Adipose tissue (tissue), 3 donors: ENCODE measurements around the gene COL1A2. TPM values are rescaled to one million over a fixed set of nuclear protein-coding genes. Genes with fewer than 3 reads are reported as not detected.

Source experiments
- H3K27ac ChIP-seq: one replicate; pipeline ENCODE4 v1.5.1; 2013; ENCODE audit warnings: low read depth, low read length
- WGBS, 3 donors: extraction: QIAGEN DNeasy Blood & Tissue Kit; methylation state at CpG; one replicate each; pipeline ENCODE4 v1.1.7; 2013; 5-methylcytosine and 5-hydroxymethylcytosine counted together
- polyA plus RNA-seq, 3 donors: library from polyadenylated mRNA; stranded (reverse); fragments of 200-250 nt; gene quantifications; one replicate each; pipeline ENCODE4 v1.2.3, GENCODE V29; 2013
- donor health status: healthy with polysubstance abuse.
- donor health status: Bipolar disorder and iron deficiency.
- donor health status: healthy.

The COL1A2 gene
- polyA plus RNA-seq, 3 donors: 42.3 to 486 (median 167) TPM

- 11 to 48% (median 27%) methylated on average over 3 of the region's 3 CpGs for WGBS, 3 donors
- H3K27ac ChIP-seq: no peak overlapping the region
These were observed 16.3 kb upstream of the COL1A2 start for GRCh38 chr7:94378356-94378755.

GRCh38 chr7:94380264-94380663, 14.4 kb upstream of the COL1A2 start:
- H3K27ac ChIP-seq: no peak overlapping the region

- WGBS, 3 donors: 72 to 89% (median 74%) methylated on average over 3 of the region's 3 CpGs
- H3K27ac ChIP-seq: no peak overlapping the region
These were observed 12.6 kb upstream of the COL1A2 start for GRCh38 chr7:94382132-94382531.

GRCh38 chr7:94382746-94383145, 11.9 kb upstream of the COL1A2 start:
- H3K27ac ChIP-seq: no peak overlapping the region
- 85 to 89% (median 88%) methylated on average over 1 of the region's 1 CpG for WGBS, 3 donors

DNA sequence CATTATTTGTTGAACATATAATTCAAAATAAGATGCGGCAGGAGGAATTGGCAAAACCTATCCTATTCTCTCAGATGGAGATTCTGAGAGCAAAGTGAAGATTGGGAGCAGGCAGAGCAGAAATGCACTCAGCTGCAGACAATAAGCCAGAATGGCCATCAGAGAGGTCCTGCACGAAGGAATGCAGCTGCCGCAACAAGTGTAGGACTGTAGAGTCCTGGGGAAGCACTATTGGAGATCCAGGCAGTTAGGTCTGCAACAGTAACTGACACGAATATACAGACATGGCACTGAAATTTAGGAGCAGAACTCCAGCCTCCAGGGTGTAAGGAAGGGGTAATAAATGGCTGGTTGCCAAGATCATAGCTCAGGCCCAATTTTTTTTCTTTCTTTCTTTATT, 10.4 kb upstream of the COL1A2 start:
- 88 to 93% (median 88%) methylated on average over 4 of the region's 4 CpGs for WGBS, 3 donors
- H3K27ac ChIP-seq: no peak overlapping the region

DNA sequence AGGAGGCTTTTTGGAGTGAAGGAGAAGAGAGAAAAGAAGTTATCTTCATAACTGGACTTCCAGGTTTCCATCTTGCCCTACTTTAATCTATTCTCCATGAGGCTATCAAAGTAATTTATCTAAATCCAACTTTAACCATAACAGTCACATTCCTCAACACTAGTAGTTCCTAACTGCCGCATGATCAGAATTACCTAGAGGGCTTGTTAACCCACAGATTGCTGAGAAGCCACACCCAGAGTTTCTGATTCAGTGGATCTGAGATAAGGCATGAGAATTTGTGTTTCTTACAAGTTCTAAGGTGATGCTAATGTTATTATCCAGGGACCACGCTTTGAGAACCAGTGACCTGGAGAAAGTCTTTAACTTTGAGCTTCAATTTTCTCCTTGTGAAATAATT, 8.3 kb upstream of the COL1A2 start:
- no peak overlapping the region for H3K27ac ChIP-seq

DNA sequence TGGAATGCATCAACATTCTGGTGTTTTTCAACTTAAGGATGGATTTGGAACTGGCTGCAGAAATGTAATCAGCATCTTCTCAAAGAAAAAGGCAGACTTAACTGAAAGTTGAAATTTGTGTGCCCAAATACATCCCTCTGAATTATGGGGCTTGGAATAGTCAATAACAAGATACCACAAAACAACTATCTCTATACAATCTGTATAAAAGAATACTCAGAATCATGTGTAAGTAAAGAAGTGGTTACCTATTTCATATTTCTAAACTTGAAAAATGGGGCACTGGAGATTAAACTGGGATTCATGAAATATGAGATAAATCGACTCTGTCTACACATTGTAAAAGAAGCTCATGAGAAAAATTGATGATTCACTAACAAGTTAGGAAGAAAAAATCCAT, 6.2 kb upstream of the COL1A2 start:
- no peak overlapping the region for H3K27ac ChIP-seq

More for the DNA sequence above, 8.3 kb upstream of the COL1A2 start:
- WGBS, 3 donors: 88 to 95% (median 90%) methylated on average over 2 of the region's 2 CpGs

DNA sequence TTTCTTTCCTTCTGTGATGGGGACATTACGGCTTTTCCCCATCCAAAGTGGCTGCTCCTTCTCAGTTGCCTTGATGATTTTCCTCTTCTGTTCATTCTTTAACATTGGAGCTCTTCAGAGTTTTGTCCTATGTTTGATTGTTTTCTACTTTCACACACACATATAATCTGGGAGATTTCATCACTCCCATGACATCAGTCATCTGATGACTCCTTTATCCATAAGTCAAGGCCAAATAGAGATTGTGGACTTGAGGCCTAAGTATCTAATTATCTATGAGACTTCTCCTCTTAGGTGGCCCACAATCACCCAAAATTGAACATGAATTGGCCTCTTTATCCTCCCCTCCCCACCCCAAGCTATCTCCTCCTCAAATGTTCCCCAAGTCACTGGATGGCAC, 5.3 kb upstream of the COL1A2 start:
- WGBS, 3 donors: 93 to 96% (median 95%) methylated on average over 1 of the region's 1 CpG
- no peak overlapping the region for H3K27ac ChIP-seq

More for the DNA sequence above, 6.2 kb upstream of the COL1A2 start:
- WGBS, 3 donors: 67 to 77% (median 70%) methylated on average over 1 of the region's 1 CpG

DNA sequence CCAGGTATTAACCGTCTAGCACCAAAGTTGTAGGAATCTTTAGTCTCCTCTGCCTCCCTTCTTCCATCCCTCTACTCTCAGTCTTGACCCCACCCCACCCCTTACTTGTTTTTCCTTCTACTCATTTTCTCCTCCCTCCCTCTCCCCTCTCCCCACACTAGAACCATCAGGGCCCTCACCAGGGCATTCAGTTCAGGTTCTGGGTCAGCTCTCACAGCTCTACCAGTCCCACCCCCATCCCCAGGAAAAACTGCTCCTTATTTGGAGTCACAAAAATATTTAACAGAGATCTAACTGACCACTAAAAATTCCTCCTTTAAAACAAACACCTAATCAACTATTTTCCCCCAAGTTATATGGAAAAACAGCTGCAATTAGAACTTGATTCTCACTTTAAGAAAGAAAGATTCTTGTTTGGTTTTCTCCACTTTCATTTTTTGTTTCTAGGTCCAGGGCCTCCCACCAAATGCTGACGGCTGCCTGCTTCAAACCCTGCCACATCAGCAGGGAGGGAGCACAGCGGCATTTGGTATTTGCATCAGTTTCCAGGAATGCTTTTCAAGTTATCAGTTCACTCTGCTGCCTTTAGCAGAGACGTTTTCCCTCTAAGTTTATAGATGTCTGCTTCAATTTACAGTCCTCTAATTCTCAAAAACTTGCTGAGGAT, 2.8 kb upstream of the COL1A2 start:
- H3K27ac ChIP-seq: peak overlapping the region; percentile 29
- WGBS, 3 donors: 20 to 73% (median 50%) methylated on average over 4 of the region's 4 CpGs

DNA sequence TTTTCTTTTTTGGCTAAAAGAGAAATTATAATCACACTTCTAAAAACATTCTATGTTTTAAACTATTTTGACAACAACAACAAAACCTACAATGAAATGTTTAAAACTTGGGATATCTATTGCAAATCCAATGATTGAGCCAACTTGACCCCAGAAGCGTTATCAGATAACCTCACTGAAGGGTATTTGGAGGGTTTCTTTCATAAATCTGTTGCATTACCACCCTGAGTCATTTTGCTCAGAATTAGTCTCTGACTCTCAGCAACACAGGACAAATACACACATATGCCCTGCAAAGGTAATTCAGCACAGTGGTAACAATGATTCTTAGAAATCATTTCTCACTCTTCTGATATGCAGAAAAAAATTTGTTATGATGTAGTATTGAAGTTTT, 2.3 kb upstream of the COL1A2 start:
- H3K27ac ChIP-seq: no peak overlapping the region
- 57 to 86% (median 58%) methylated on average over 1 of the region's 1 CpG for WGBS, 3 donors

DNA sequence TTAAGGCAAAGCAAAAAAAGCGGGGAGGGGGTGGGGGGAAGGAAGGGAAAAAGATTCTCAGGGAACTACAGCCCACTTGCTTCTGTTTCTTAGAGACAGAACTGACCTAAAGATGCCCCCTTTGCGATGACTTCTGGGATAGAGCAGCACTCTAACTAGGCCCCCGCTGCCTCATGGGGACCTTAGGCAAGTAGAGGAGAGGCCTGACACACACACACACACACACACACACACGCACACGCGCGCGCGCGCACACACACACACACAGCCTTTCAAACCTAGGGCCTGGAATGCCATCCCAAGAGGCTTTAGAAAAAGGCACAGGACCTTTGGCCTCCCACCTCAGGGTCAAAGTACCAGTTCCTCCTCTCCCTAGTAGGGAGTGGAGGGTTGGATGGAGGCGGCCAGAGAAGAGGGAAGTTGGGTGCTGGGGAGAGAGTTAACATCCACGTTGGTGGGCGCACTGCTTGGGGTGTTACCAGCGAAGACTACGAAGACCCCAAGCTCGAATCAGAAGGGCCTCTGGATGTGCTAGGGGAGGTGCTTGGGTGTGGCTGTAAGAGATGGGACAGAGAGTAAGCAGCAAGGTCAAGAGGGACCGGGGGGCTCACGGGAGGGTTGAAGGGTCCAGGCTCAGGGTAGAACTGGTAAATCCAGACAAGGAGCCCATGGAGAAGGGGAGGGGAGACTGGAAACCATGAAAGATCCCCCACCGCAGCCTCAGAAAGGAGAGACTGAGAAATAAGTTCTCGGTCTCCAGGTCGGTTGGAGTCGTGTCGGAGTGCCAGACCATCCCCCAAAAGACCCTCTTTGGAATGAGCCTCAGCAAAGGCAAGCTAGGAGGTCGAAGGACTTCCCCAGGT, 1.2 kb upstream of the COL1A2 start:
- WGBS, 3 donors: 52 to 70% (median 55%) methylated on average over 24 of the region's 24 CpGs

DNA sequence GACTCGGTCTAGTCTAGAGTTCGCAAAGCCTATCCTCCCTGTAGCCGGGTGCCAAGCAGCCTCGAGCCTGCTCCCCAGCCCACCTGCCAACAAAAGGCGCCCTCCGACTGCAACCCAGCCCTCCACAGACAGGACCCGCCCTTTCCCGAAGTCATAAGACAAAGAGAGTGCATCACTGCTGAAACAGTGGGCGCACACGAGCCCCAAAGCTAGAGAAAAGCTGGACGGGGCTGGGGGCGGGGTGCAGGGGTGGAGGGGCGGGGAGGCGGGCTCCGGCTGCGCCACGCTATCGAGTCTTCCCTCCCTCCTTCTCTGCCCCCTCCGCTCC, 622 bp upstream of the COL1A2 start:
- H3K27ac ChIP-seq: no peak overlapping the region
- WGBS, 3 donors: 10 to 24% (median 24%) methylated on average over 18 to 19 of the region's 19 CpGs

More for the DNA sequence above, 1.2 kb upstream of the COL1A2 start:
- peak overlapping the region; percentile 26 for H3K27ac ChIP-seq

DNA sequence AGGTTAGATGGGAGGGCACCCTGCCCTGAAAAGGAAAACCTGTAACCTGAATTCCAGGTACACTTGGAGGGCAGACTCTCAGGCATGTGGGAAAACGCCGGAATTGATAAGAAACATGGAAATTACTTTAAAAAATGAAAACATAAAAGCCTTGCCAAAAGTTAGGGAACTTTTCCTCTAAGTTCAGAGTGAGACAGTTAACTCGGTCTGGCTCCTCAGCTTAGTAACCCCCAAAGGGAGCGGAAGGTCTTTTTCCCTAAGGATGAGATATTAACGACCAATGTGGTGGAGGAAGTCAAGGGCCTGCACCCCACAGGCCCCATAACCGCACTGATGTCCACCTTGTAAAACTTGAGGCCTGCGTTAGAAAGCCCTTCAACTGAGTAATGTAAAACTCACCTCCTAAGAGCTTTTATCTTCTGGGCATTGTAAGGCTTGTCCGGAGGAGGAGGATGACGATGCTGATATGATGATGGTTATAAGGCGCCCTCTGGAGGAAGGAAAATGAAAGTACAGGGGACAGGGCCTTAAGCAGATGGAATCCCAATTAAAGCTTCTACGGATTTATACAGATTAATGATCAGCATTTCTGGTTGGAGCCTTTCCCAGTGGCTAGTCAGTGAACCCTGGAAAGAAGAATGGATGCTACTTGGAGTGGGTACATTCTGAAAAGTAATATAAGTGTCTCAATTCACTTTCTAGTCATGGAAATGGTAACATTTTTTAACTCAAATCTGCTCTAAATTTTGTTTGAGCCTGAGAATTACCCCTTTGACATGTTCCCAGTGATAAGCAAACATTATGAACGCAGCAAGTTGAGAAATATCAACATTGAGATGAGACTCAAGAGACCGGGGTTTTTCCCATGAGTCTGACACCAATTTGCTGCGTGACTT, 694 bp downstream of the COL1A2 start:
- H3K27ac ChIP-seq: peak overlapping the region; percentile 29
- 15 to 21% (median 16%) methylated on average over 14 of the region's 14 CpGs for WGBS, 3 donors

GRCh38 chr7:94396037-94396431, 1.3 kb downstream of the COL1A2 start:
- H3K27ac ChIP-seq: peak overlapping the region; percentile 29
- 44 to 48% (median 47%) methylated on average over 3 of the region's 3 CpGs for WGBS, 3 donors

DNA sequence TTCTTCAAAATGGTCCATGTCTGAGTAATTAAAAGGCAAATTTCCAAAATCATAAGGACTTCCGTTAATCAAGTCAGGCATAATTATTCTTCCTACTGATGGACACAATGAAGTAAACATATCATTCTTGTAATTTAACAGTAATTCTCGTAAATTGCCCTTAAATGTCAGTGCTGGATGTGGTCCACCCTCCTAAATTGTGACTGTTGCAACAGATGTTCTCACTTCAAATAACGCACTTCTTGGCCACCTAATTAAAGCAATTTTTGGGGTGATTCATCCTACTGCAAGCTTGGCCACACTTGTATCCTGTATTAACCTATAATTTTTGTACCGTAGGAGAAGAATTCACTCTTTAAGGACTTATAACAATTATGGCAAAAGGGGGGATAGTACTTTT, 1.9 kb downstream of the COL1A2 start:
- H3K27ac ChIP-seq: no peak overlapping the region
- WGBS, 3 donors: 42 to 70% (median 48%) methylated on average over 4 of the region's 4 CpGs

DNA sequence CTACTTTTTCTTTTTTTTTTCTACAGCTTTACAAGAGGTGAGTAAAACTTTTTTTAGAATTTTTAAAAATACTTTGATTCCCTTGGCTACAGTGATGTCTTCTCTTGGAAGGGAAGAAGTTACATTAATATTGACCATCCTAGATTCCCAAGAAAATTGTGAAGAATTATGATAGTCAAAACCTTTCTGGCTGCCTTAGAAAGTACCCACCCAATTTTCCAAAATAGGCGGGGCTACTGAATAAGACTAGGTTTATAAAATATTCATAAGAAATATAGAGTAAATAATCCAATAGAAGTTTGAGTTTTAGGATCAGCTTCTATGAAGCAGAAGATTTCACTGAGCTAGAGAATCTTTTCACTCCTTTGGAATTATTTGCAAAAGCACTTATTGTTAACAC, 3.0 kb downstream of the COL1A2 start:
- WGBS, 3 donors: 51 to 73% (median 56%) methylated on average over 1 of the region's 1 CpG
- no peak overlapping the region for H3K27ac ChIP-seq

- no peak overlapping the region for H3K27ac ChIP-seq
- WGBS, 3 donors: 60 to 73% (median 63%) methylated on average over 6 of the region's 6 CpGs
These were observed 4.1 kb downstream of the COL1A2 start for GRCh38 chr7:94398841-94399240.

- H3K27ac ChIP-seq: no peak overlapping the region
- 61 to 88% (median 67%) methylated on average over 2 of the region's 2 CpGs for WGBS, 3 donors
These were observed 5.3 kb downstream of the COL1A2 start for GRCh38 chr7:94400022-94400421.
